Mesenchymal stem cell (in vitro differentiated cells and primary cell): Measurements from ENCODE around the gene RPL6.
"Not testable (repeated sequence)": the region's sequence is repeated elsewhere in the genome, so short reads cannot be mapped to it uniquely, and the experiment has no call there.

Experiments
- DNase-seq: peaks from one replicate; pipeline ENCODE4 v3.0.0-alpha.2; 2013
- H2AFZ ChIP-seq: one replicate; pipeline ENCODE4 v1.6.1; 2013; ENCODE audit warnings: low read depth, mild to moderate bottlenecking, control low read depth, inconsistent platforms, low read length, moderate library complexity
- H2AK5ac ChIP-seq: 2 replicates; pipeline ENCODE4 v1.6.1; 2013; ENCODE audit warnings: low read length, moderate library complexity, mild to moderate bottlenecking, inconsistent platforms; ENCODE audit not compliant: severe bottlenecking
- H2BK120ac ChIP-seq: one replicate; pipeline ENCODE4 v1.6.1; 2013; ENCODE audit warnings: low read depth, mild to moderate bottlenecking, inconsistent platforms, low read length, moderate library complexity
- H2BK12ac ChIP-seq, 2 experiments: one replicate each; pipeline ENCODE4 v1.6.1; 2013; ENCODE audit warnings: inconsistent platforms in 2 of 2, low read length in 2 of 2, mild to moderate bottlenecking in 2 of 2, moderate library complexity in 2 of 2, control low read depth in 1 of 2
- H2BK15ac ChIP-seq: one replicate; pipeline ENCODE4 v1.6.1; 2013; ENCODE audit warnings: mild to moderate bottlenecking, low read depth, inconsistent platforms; ENCODE audit not compliant: poor library complexity, severe bottlenecking
- H2BK5ac ChIP-seq: 2 replicates; pipeline ENCODE4 v1.6.1; 2013; ENCODE audit warnings: low read depth, mild to moderate bottlenecking, low read length, control low read depth, inconsistent platforms; ENCODE audit not compliant: poor library complexity, severe bottlenecking
- H3K14ac ChIP-seq, 2 experiments: one replicate each; pipeline ENCODE4 v1.6.1; 2013; ENCODE audit warnings: inconsistent platforms in 2 of 2, low read length in 2 of 2, control low read depth in 1 of 2, mild to moderate bottlenecking in 1 of 2, moderate library complexity in 1 of 2
- H3K18ac ChIP-seq, 2 experiments: one replicate each; pipeline ENCODE4 v1.6.1; 2013; ENCODE audit warnings: inconsistent platforms in 2 of 2, low read length in 2 of 2, control low read depth in 1 of 2, low read depth in 1 of 2, mild to moderate bottlenecking in 1 of 2
- H3K23ac ChIP-seq, 2 experiments: one replicate each; pipeline ENCODE4 v1.6.1; 2013; ENCODE audit warnings: inconsistent platforms in 2 of 2, low read length in 2 of 2, mild to moderate bottlenecking in 2 of 2, moderate library complexity in 2 of 2, control low read depth in 1 of 2
- H3K27ac ChIP-seq: 2 replicates; pipeline ENCODE4 v1.5.1; 2013; ENCODE audit warnings: mild to moderate bottlenecking, moderate library complexity, low read length, control low read depth, inconsistent platforms; ENCODE audit not compliant: poor library complexity, severe bottlenecking
- H3K27me3 ChIP-seq, 2 experiments: 2 replicates each; pipeline versions ENCODE4 v1.6.1 to v1.7.0; 2013; ENCODE audit warnings: low read length in 2 of 2, mild to moderate bottlenecking in 2 of 2, moderate library complexity in 2 of 2, control low read depth in 1 of 2, inconsistent platforms in 1 of 2; ENCODE audit not compliant: control insufficient read depth in 1 of 2, insufficient read depth in 1 of 2
- H3K36me3 ChIP-seq, 2 experiments: 2 replicates each; pipeline versions ENCODE4 v1.6.1 to v1.7.0; 2013; ENCODE audit warnings: low read length in 2 of 2, control low read depth in 1 of 2, inconsistent platforms in 1 of 2, low read depth in 1 of 2, mild to moderate bottlenecking in 1 of 2; ENCODE audit not compliant: insufficient read depth in 2 of 2, control insufficient read depth in 1 of 2
- H3K4ac ChIP-seq, 2 experiments: one replicate each; pipeline ENCODE4 v1.6.1; 2013; ENCODE audit warnings: inconsistent platforms in 2 of 2, low read length in 2 of 2, mild to moderate bottlenecking in 2 of 2, moderate library complexity in 2 of 2, control low read depth in 1 of 2, low read depth in 1 of 2
- H3K4me1 ChIP-seq: 2 replicates; pipeline ENCODE4 v1.6.1; 2013; ENCODE audit warnings: low read depth, low read length, control low read depth; ENCODE audit not compliant: control insufficient read depth, insufficient read depth
- H3K4me2 ChIP-seq: 2 replicates; pipeline ENCODE4 v1.6.1; 2013; ENCODE audit warnings: low read length, mild to moderate bottlenecking, inconsistent platforms; ENCODE audit not compliant: poor library complexity, severe bottlenecking
- H3K4me3 ChIP-seq, 2 experiments: 2 replicates each; pipeline versions ENCODE4 v1.5.1 to v1.7.0; 2013; ENCODE audit warnings: low read length in 2 of 2, mild to moderate bottlenecking in 2 of 2, control low read depth in 1 of 2, low read depth in 1 of 2; ENCODE audit not compliant: insufficient read depth in 1 of 2
- H3K79me1 ChIP-seq: replicated peaks from 2 replicates; pipeline ENCODE4 v1.6.1; 2013; ENCODE audit warnings: mild to moderate bottlenecking, control low read depth, low read length, inconsistent platforms; ENCODE audit not compliant: poor library complexity, severe bottlenecking
- H3K9ac ChIP-seq: 2 replicates; pipeline ENCODE4 v1.7.0; 2013; ENCODE audit warnings: mild to moderate bottlenecking, low read length, moderate library complexity
- H3K9me3 ChIP-seq: 2 replicates; pipeline ENCODE4 v1.7.0; 2013; ENCODE audit warnings: mild to moderate bottlenecking, low read length; ENCODE audit not compliant: control insufficient read depth
- H4K8ac ChIP-seq: one replicate; pipeline ENCODE4 v1.6.1; 2013; ENCODE audit warnings: inconsistent platforms, mild to moderate bottlenecking, low read length, moderate library complexity
- H4K91ac ChIP-seq: one replicate; pipeline ENCODE4 v1.6.1; 2013; ENCODE audit warnings: mild to moderate bottlenecking, low read length, inconsistent platforms
- WGBS: methylation state at CpG from one replicate; pipeline ENCODE4 v1.1.7; 2013; ENCODE audit warnings: mixed read lengths; 5-methylcytosine and 5-hydroxymethylcytosine counted together

Gene RPL6

DNA sequence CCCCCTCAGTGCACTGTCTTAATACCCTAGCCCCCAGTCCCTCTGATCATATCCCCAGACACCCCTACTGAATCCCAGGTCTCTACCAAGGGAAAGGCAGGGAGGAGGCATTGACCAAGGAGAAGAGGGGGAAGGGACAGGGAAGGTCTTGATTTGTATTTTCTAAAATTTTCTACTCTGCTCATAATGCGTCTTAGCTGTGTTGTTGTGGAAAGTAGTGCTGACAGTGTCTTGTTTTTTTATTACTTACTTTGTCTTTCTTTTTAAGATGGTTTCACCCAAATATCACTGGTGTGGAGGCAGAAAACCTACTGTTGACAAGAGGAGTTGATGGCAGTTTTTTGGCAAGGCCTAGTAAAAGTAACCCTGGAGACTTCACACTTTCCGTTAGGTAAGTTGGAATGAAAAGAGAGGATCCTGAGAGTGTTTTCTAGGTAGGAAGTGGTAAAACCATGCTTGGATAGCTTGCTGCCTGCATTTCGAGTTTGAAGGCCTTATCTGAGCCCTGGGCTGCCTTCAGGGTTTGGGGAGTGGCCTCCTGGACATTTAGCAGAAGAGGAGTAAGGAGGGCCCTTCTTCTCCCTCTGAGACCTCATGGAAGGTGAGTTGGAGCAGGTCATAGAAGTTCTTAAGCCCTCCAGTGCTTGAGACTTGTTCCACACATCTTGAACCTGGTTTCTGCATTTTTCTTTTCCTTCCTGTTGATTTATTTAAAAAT, 36.8 kb upstream of the RPL6 start:
- Histone ChIP-seq H2BK12ac (no peak overlapping the region), H2AFZ (no peak overlapping the region), H3K18ac (no peak overlapping the region), H3K4me2 (no peak overlapping the region), H3K14ac (no peak overlapping the region), H2BK5ac (no peak overlapping the region), H2BK120ac (no peak overlapping the region), H3K23ac (no peak overlapping the region), H3K9me3 (no peaks in the 10 kb centered on the region), H3K27ac (no peak overlapping the region), H3K27me3 (no peaks in the 10 kb centered on the region), H4K8ac (no peak overlapping the region), H3K4me3 (no peak overlapping the region), H3K9ac (no peak overlapping the region), H3K36me3 (peaks cover 18 to 36% of the 10 kb centered on the region in 2 experiments), H3K79me1 (peaks cover 24% of the 10 kb centered on the region), H3K4ac (no peak overlapping the region), H4K91ac (no peak overlapping the region), H2AK5ac (no peak overlapping the region), H2BK15ac (no peak overlapping the region), H3K4me1 (no peaks in the 10 kb centered on the region)
- WGBS: 98% methylated on average over 3 of the region's 3 CpGs
- no peak for DNase-seq

DNA sequence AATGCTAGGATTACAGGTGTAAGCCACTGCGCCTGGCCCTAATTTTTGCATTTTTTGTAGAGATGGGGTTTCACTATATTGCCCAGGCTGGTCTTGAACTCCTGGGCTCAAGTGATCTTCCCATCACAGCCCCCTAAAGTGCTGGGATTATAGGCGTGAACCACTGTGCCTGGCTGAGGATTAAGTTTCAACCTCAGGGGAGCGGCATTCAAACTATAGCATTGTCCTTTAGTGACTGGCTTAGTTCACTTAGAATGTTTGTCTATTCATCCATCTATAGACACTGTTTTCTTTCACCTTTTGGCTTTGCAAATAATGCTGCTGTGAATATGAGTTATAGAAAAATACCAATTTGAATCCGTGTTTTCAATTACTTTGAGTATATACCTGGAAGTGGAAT, 34.5 kb upstream of the RPL6 start:
- 100% methylated on average over 3 of the region's 4 CpGs for WGBS
- peaks cover 14 to 17% of the 10 kb centered on the region in 2 experiments for H3K36me3 ChIP-seq
- no peak overlapping the region for H4K91ac ChIP-seq

GRCh38 chr12:112440653-112441052, 31.2 kb upstream of the RPL6 start:
- H3K4me1 ChIP-seq, H2BK12ac ChIP-seq, H3K4me3 ChIP-seq, H3K18ac ChIP-seq, DNase-seq, H4K8ac ChIP-seq, H3K4ac ChIP-seq, H2BK15ac ChIP-seq, H3K9me3 ChIP-seq, H2AK5ac ChIP-seq, H3K79me1 ChIP-seq, H2AFZ ChIP-seq, H3K4me2 ChIP-seq, H4K91ac ChIP-seq, H3K27me3 ChIP-seq, H3K27ac ChIP-seq, H2BK5ac ChIP-seq, H3K36me3 ChIP-seq, H2BK120ac ChIP-seq, H3K14ac ChIP-seq, H3K9ac ChIP-seq, H3K23ac ChIP-seq: not testable (repeated sequence)
- WGBS: 100% methylated on average over 7 of the region's 9 CpGs

More for the DNA sequence above, 34.5 kb upstream of the RPL6 start:
- H2BK12ac ChIP-seq: no peak overlapping the region
- no peak overlapping the region for H3K23ac ChIP-seq
- no peak overlapping the region for H3K4me2 ChIP-seq
- no peak overlapping the region for H3K18ac ChIP-seq
- no peaks in the 10 kb centered on the region for H3K27me3 ChIP-seq
- H3K9ac ChIP-seq: no peak overlapping the region
- DNase-seq: no peak
- H2AFZ ChIP-seq: no peak overlapping the region
- H2BK120ac ChIP-seq: no peak overlapping the region
- H3K4me1 ChIP-seq: no peaks in the 10 kb centered on the region
- H2BK5ac ChIP-seq: no peak overlapping the region
- peaks cover 18% of the 10 kb centered on the region for H3K79me1 ChIP-seq
- H2BK15ac ChIP-seq: no peak overlapping the region
- H3K4ac ChIP-seq: no peak overlapping the region
- H3K27ac ChIP-seq: no peak overlapping the region
- no peak overlapping the region for H3K14ac ChIP-seq
- no peak overlapping the region for H4K8ac ChIP-seq
- H3K4me3 ChIP-seq: no peak overlapping the region
- H3K9me3 ChIP-seq: no peaks in the 10 kb centered on the region
- no peak overlapping the region for H2AK5ac ChIP-seq

DNA sequence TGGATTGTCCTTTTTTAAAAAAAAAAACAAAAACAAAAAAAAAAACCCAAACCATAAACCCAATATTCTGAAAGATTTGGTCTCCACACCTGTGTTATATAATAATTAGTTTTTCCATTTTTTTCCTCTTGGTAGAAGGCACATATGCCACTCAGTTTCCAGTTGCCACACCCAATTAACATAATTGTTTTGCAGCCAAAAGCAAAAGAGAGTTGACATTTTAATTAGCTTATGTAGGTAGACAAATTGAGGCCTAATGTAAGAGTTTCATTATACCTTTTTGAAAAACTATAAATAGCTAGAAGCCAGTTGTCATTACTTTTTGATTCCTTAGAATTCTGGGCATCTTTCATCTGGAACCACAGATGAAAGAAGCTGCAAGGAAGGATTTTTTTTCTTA, 30.4 kb upstream of the RPL6 start:
- no peak overlapping the region for H2AK5ac ChIP-seq
- H4K91ac ChIP-seq: no peak overlapping the region
- H2BK15ac ChIP-seq: no peak overlapping the region
- no peak for DNase-seq
- peaks cover 7% of the 10 kb centered on the region for H3K79me1 ChIP-seq
- no peak overlapping the region for H3K4me2 ChIP-seq
- H3K9me3 ChIP-seq: no peaks in the 10 kb centered on the region
- H4K8ac ChIP-seq: no peak overlapping the region
- no peak overlapping the region for H3K18ac ChIP-seq
- H2BK5ac ChIP-seq: no peak overlapping the region
- H3K14ac ChIP-seq: no peak overlapping the region
- H3K4me3 ChIP-seq: no peak overlapping the region
- no peak overlapping the region for H2AFZ ChIP-seq
- no peaks in the 10 kb centered on the region for H3K36me3 ChIP-seq
- H3K23ac ChIP-seq: no peak overlapping the region
- no peak overlapping the region for H3K9ac ChIP-seq
- no peak overlapping the region for H3K4ac ChIP-seq
- no peaks in the 10 kb centered on the region for H3K27me3 ChIP-seq
- no peaks in the 10 kb centered on the region for H3K4me1 ChIP-seq
- no peak overlapping the region for H3K27ac ChIP-seq
- no peak overlapping the region for H2BK12ac ChIP-seq
- no peak overlapping the region for H2BK120ac ChIP-seq
